Ovary (tissue), 3 donors: ENCODE results near the gene TMEM115.

Experiments used
- EP300 ChIP-seq: sonication (generic); formaldehyde crosslinking; IDR thresholded peaks from one replicate; pipeline ENCODE4 v1.6.1; 2017; ENCODE audit warnings: antibody characterized with exemption
- POLR2A ChIP-seq: fragments of 450-650 bp; IDR thresholded peaks from one replicate; pipeline ENCODE4 v1.6.1; 2017; ENCODE audit warnings: antibody characterized with exemption, mild to moderate bottlenecking, moderate library complexity
- TF ChIP-seq, protein P1 (sequence below), 3 donors: fragments of 450-650 bp in 2 of 3; fragments of 200-600 bp in 1 of 3; IDR thresholded peaks; one replicate each; pipeline versions ENCODE4 v1.5.1 to v1.8.0; 2016 to 2022; ENCODE audit warnings: antibody characterized with exemption in 3 of 3, mild to moderate bottlenecking in 1 of 3
- donor health status: DM: no; HTN: no; CAD: no.

DNA sequence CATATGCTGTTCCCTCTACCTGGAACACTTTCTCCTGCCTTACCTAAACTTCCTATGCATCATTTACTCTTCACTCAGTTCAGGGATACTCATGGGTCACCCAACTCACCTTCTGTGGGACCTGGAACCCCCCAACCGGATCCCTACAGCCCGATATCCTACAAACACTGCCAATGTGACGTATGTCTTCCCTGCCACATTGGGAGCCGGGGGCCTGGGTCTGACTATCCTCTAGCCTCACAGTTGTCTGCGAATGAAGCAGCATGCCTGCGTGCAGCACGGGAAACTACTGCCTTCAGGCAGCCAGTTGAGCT is 9.2 kb downstream of the TMEM115 start:
- TF ChIP-seq POLR2A: no peak
- TF ChIP-seq, protein P1, sequence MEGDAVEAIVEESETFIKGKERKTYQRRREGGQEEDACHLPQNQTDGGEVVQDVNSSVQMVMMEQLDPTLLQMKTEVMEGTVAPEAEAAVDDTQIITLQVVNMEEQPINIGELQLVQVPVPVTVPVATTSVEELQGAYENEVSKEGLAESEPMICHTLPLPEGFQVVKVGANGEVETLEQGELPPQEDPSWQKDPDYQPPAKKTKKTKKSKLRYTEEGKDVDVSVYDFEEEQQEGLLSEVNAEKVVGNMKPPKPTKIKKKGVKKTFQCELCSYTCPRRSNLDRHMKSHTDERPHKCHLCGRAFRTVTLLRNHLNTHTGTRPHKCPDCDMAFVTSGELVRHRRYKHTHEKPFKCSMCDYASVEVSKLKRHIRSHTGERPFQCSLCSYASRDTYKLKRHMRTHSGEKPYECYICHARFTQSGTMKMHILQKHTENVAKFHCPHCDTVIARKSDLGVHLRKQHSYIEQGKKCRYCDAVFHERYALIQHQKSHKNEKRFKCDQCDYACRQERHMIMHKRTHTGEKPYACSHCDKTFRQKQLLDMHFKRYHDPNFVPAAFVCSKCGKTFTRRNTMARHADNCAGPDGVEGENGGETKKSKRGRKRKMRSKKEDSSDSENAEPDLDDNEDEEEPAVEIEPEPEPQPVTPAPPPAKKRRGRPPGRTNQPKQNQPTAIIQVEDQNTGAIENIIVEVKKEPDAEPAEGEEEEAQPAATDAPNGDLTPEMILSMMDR (IDR thresholded peaks at IDR 0.05): no peak
- TF ChIP-seq EP300: no peak
